H1 (cell line): ENCODE measurements around the gene XPO5. TPM values are rescaled to one million over a fixed set of nuclear protein-coding genes. Genes with fewer than 3 reads are reported as not detected.

Experiments
- CTCF ChIA-PET: fragments of 300-600 bp; sonication (Branson Sonifier 250); formaldehyde crosslinking; loops from one replicate; lab custom pipeline; 2021; ENCODE audit not compliant: partially characterized antibody; lab: Charles Lee
- POLR2A ChIA-PET: fragments of 300-600 bp; sonication (Branson Sonifier 250); formaldehyde crosslinking; loops from one replicate; lab custom pipeline; 2021; ENCODE audit warnings: inconsistent platforms; ENCODE audit not compliant: partially characterized antibody; lab: Charles Lee
- DNase-seq, 2 experiments: peaks; one replicate each; pipeline versions ENCODE4 v3.0.0 to v3.0.0-alpha.2; 2010 to 2022; ENCODE audit warnings: low spot score in 2 of 2, low read depth in 1 of 2, mixed read lengths in 1 of 2
- FAIRE-seq: peaks from 2 replicates; lab custom pipeline; 2011; peaks lifted over from hg19 to GRCh38; lab: Jason Lieb, UNC
- H2AFZ ChIP-seq: 2 replicates; pipeline ENCODE4 v1.8.1; 2012; ENCODE audit warnings: low read length, inconsistent platforms
- H2AK5ac ChIP-seq: 2 replicates; pipeline ENCODE4 v1.6.1; 2013; ENCODE audit warnings: low read depth, low read length
- H2BK120ac ChIP-seq: replicated peaks from 2 replicates; pipeline ENCODE3; 2013; ENCODE audit warnings: low read depth, low read length, inconsistent platforms
- H2BK12ac ChIP-seq: 2 replicates; pipeline ENCODE4 v1.6.1; 2013; ENCODE audit warnings: low read depth, low read length
- H2BK15ac ChIP-seq: 2 replicates; pipeline ENCODE4 v1.6.1; 2013; ENCODE audit warnings: low read length
- H2BK20ac ChIP-seq: 2 replicates; pipeline ENCODE4 v1.6.1; 2013; ENCODE audit warnings: low read length
- H2BK5ac ChIP-seq: 2 replicates; pipeline ENCODE4 v1.6.1; 2013; ENCODE audit warnings: low read depth, low read length
- H3K14ac ChIP-seq: 2 replicates; pipeline ENCODE4 v1.6.1; 2013; ENCODE audit warnings: inconsistent platforms; ENCODE audit not compliant: insufficient read length
- H3K18ac ChIP-seq: 2 replicates; pipeline ENCODE4 v1.6.1; 2013; ENCODE audit warnings: low read length; ENCODE audit errors: extremely low read depth
- H3K23ac ChIP-seq: 2 replicates; pipeline ENCODE4 v1.6.1; 2013; ENCODE audit warnings: inconsistent platforms; ENCODE audit not compliant: insufficient read length
- H3K23me2 ChIP-seq: 2 replicates; pipeline ENCODE4 v1.6.1; 2013; ENCODE audit warnings: low read depth, low read length
- H3K27ac ChIP-seq: 2 replicates; pipeline ENCODE4 v1.6.1; 2011; ENCODE audit warnings: low read depth, low read length, inconsistent platforms
- H3K27me3 ChIP-seq, 4 experiments: replicated peaks in 1 of 4; 1 replicate in 1 of 4; 2 replicates in 3 of 4; pipeline versions ENCODE4 v1.6.1 to v1.8.1; 2011 to 2013; ENCODE audit warnings: low read length in 3 of 4, mild to moderate bottlenecking in 3 of 4, inconsistent platforms in 2 of 4, mixed read lengths in 2 of 4, moderate library complexity in 1 of 4; ENCODE audit not compliant: control insufficient read depth in 3 of 4, insufficient read depth in 3 of 4; ENCODE audit errors: extremely low read depth in 1 of 4
- H3K36me3 ChIP-seq, 4 experiments: 2 replicates each; pipeline versions ENCODE4 v1.6.1 to v1.8.1; 2011 to 2013; ENCODE audit warnings: mild to moderate bottlenecking in 4 of 4, low read length in 3 of 4, moderate library complexity in 2 of 4, control low read depth in 1 of 4, inconsistent platforms in 1 of 4; ENCODE audit not compliant: insufficient read depth in 4 of 4, control insufficient read depth in 2 of 4
- H3K4ac ChIP-seq: replicated peaks from 2 replicates; pipeline ENCODE3; 2013; ENCODE audit warnings: low read length, low read depth, mixed read lengths, inconsistent platforms; ENCODE audit not compliant: insufficient read length
- H3K4me1 ChIP-seq, 4 experiments: replicated peaks in 1 of 4; 1 replicate in 1 of 4; 2 replicates in 3 of 4; pipeline versions ENCODE4 v1.6.1 to v1.8.1; 2011 to 2013; ENCODE audit warnings: low read length in 3 of 4, inconsistent platforms in 2 of 4, mixed read lengths in 1 of 4; ENCODE audit not compliant: insufficient read depth in 4 of 4, control insufficient read depth in 3 of 4
- H3K4me2 ChIP-seq, 2 experiments: 2 replicates each; pipeline versions ENCODE4 v1.6.1 to v1.8.1; 2011 to 2013; ENCODE audit warnings: low read depth in 2 of 2, low read length in 2 of 2, control low read depth in 1 of 2, inconsistent platforms in 1 of 2, mild to moderate bottlenecking in 1 of 2; ENCODE audit not compliant: insufficient read depth in 1 of 2
- H3K4me3 ChIP-seq, 4 experiments: fragments of 200-600, 300-600 bp in 1 of 4; sonication (generic), shearing (Covaris generic), sonication (Bioruptor Twin) in 1 of 4; 2 replicates each; pipeline versions ENCODE4 v1.5.1 to v1.8.1; 2011 to 2016; ENCODE audit warnings: low read length in 4 of 4, low read depth in 3 of 4, control low read depth in 2 of 4, inconsistent platforms in 2 of 4, mild to moderate bottlenecking in 2 of 4, mixed read lengths in 1 of 4, moderate library complexity in 1 of 4; ENCODE audit not compliant: insufficient read depth in 2 of 4; ENCODE audit errors: extremely low read depth in 1 of 4
- H3K56ac ChIP-seq: replicated peaks from 2 replicates; pipeline ENCODE3; 2013; ENCODE audit warnings: low read depth, mild to moderate bottlenecking, mixed read lengths, low read length, inconsistent platforms; ENCODE audit not compliant: insufficient read length
- H3K79me1 ChIP-seq: 2 replicates; pipeline ENCODE4 v1.6.1; 2013; ENCODE audit warnings: low read depth, low read length, control low read depth
- H3K79me2 ChIP-seq, 2 experiments: 2 replicates each; pipeline versions ENCODE4 v1.6.1 to v1.8.1; 2012 to 2013; ENCODE audit warnings: low read length in 2 of 2, mild to moderate bottlenecking in 2 of 2, inconsistent platforms in 1 of 2; ENCODE audit not compliant: insufficient read depth in 2 of 2, control insufficient read depth in 1 of 2
- H3K9ac ChIP-seq, 4 experiments: replicated peaks in 1 of 4; 1 replicate in 1 of 4; 2 replicates in 3 of 4; pipeline versions ENCODE4 v1.6.1 to v1.8.1; 2011 to 2013; ENCODE audit warnings: low read depth in 3 of 4, low read length in 3 of 4, control low read depth in 2 of 4, mild to moderate bottlenecking in 2 of 4, moderate library complexity in 2 of 4, inconsistent platforms in 1 of 4; ENCODE audit errors: extremely low read depth in 1 of 4
- H3K9me3 ChIP-seq, 2 experiments: 2 replicates each; pipeline versions ENCODE4 v1.6.1 to v1.8.1; 2012 to 2013; ENCODE audit warnings: mild to moderate bottlenecking in 2 of 2, moderate library complexity in 2 of 2, control low read depth in 1 of 2, inconsistent platforms in 1 of 2, low read depth in 1 of 2, low read length in 1 of 2, mixed read lengths in 1 of 2; ENCODE audit not compliant: insufficient read depth in 2 of 2
- H4K20me1 ChIP-seq, 2 experiments: replicated peaks in 1 of 2; 2 replicates each; pipeline versions ENCODE3 to v1.8.1; 2011 to 2013; ENCODE audit warnings: inconsistent platforms in 2 of 2, low read length in 2 of 2, mild to moderate bottlenecking in 1 of 2; ENCODE audit not compliant: insufficient read depth in 2 of 2, control insufficient read depth in 1 of 2
- H4K5ac ChIP-seq: 2 replicates; pipeline ENCODE4 v1.6.1; 2013; ENCODE audit warnings: low read length, low read depth, mixed read lengths, inconsistent platforms; ENCODE audit not compliant: insufficient read length
- H4K8ac ChIP-seq: 2 replicates; pipeline ENCODE4 v1.8.0; 2013; ENCODE audit warnings: mild to moderate bottlenecking, moderate library complexity, low read length, inconsistent platforms; ENCODE audit not compliant: insufficient read depth; ENCODE audit errors: extremely low read depth
- H4K91ac ChIP-seq: replicated peaks from 2 replicates; pipeline ENCODE3; 2013; ENCODE audit warnings: low read length, mixed read lengths, inconsistent platforms; ENCODE audit not compliant: insufficient read length
- ASH2L ChIP-seq: fragments of 200-600, 300-600 bp; sonication (generic); IDR thresholded peaks from one replicate; pipeline ENCODE4 v1.7.1; 2017; ENCODE audit warnings: low read length
- CBX5 ChIP-seq: fragments of 300-800, 300-1000 bp; sonication (generic); IDR thresholded peaks from 2 replicates; pipeline ENCODE4 v1.7.1; 2016; ENCODE audit warnings: antibody characterized with exemption, low read length, low read depth
- CHD2 ChIP-seq: IDR thresholded peaks from 2 replicates; pipeline ENCODE4 v1.6.1; 2012; ENCODE audit warnings: low read length, improper control_type of control experiment
- EGR1 ChIP-seq: IDR thresholded peaks from 2 replicates; pipeline ENCODE4 v1.6.1; 2011; ENCODE audit warnings: low read depth, low read length, borderline replicate concordance
- EP300 ChIP-seq, 2 experiments: IDR thresholded peaks; 1 replicate in 1 of 2; 2 replicates in 1 of 2; pipeline ENCODE4 v1.6.1; 2011 to 2012; ENCODE audit warnings: low read depth in 2 of 2, low read length in 2 of 2, mild to moderate bottlenecking in 2 of 2, borderline replicate concordance in 1 of 2, inconsistent platforms in 1 of 2, moderate library complexity in 1 of 2
- EZH2 ChIP-seq: fragments of 200-600 bp; sonication (generic); IDR thresholded peaks from 2 replicates; pipeline ENCODE4 v1.7.1; 2012; ENCODE audit warnings: low read depth, mild to moderate bottlenecking, moderate library complexity, low read length, inconsistent platforms; ENCODE audit not compliant: severe bottlenecking
- KDM5A ChIP-seq: fragments of 200-600 bp; IDR thresholded peaks from 2 replicates; pipeline ENCODE4 v1.7.1; 2012; ENCODE audit warnings: mild to moderate bottlenecking, low read length, inconsistent platforms, mixed read lengths
- POLR2AphosphoS5 ChIP-seq: IDR thresholded peaks from 2 replicates; pipeline ENCODE4 v1.6.1; 2011; ENCODE audit warnings: low read depth, low read length
- SAP30 ChIP-seq: fragments of 300-600 bp; sonication (generic); IDR thresholded peaks from 2 replicates; pipeline ENCODE4 v1.7.1; 2012; ENCODE audit warnings: low read length, moderate library complexity, mild to moderate bottlenecking, inconsistent platforms; ENCODE audit not compliant: insufficient read depth, insufficient replicate concordance
- SUZ12 ChIP-seq: fragments of 200-600 bp; sonication (generic); IDR thresholded peaks from 2 replicates; pipeline ENCODE4 v1.6.1; 2012; ENCODE audit warnings: mild to moderate bottlenecking, inconsistent platforms, low read length, moderate library complexity, mixed read lengths
- WGBS, 2 experiments: shearing (Covaris generic) in 1 of 2; methylation state at CpG; one replicate each; pipeline versions ENCODE4 v1.1.6 to v1.1.7; 2013 to 2015; ENCODE audit warnings: low lambda C conversion rate in 2 of 2, mixed read lengths in 2 of 2, inconsistent platforms in 1 of 2, low coverage in 1 of 2, missing lambda C conversion rate in 1 of 2; ENCODE audit not compliant: insufficient replicate concordance in 2 of 2, insufficient coverage in 1 of 2, insufficient read length in 1 of 2; ENCODE audit errors: extremely low coverage in 1 of 2, missing lambda C conversion rate in 1 of 2; 5-methylcytosine and 5-hydroxymethylcytosine counted together
- polyA plus RNA-seq, 7 experiments: library from polyadenylated mRNA; depleted of rRNA in 3 of 7; stranded (reverse) in 5 of 7; unstranded in 2 of 7; fragments of >200 nt in 5 of 7; fragments of 200-250 nt in 2 of 7; gene quantifications; 1 replicate in 5 of 7; 2 replicates in 1 of 7; 4 replicates in 1 of 7; pipeline versions ENCODE4 v1.2.1 to v1.2.3, GENCODE V29; 2011 to 2013; ENCODE audit warnings: missing spikeins in 2 of 7, mixed read lengths in 2 of 7
- total RNA-seq: library from RNA; stranded (reverse); fragmentation: NEBNext Ultra II Directional; extraction: Animal tissue kit (Norgen Biotek cat#: 25700); gene quantifications from 2 replicates; pipeline ENCODE4 v1.2.1, GENCODE V29; 2021

Gene XPO5
- total and polyA plus RNA-seq, 2 of the 8 experiments (the other 6 are each of a cell fraction or from before 2014, with no cell fraction given): 80.6 to 95.7 TPM

DNA sequence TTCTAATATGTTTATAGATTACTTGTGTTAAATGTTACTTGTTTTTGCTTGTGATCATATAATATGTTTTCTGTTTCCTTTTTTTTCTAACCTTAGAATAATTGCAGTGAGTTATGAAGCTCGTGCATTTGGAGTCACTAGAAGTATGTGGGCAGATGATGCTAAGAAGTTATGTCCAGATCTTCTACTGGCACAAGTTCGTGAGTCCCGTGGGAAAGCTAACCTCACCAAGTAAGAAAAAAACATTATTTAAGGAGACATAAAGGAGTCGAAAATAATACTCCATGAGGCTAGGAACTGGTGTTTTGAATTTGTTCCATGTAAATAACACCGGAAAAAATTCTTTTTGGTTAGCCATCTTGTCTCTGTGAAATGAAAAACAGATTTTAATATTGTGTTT lies 7.1 kb upstream of the XPO5 start:
- no peak for DNase-seq
- peaks cover 3 to 29% (median 14%) of the 10 kb centered on the region in 4 experiments; a peak in 7 of 8 replicates for H3K36me3 ChIP-seq
- H2AFZ ChIP-seq: no peak overlapping the region
- H3K4me2 ChIP-seq: no peak overlapping the region
- H3K23me2 ChIP-seq: no peaks in the 10 kb centered on the region
- H2BK20ac ChIP-seq: no peak overlapping the region
- no peak overlapping the region for H4K8ac ChIP-seq
- no peak overlapping the region for H4K5ac ChIP-seq
- no peak for TF ChIP-seq CBX5
- TF ChIP-seq EGR1: no peak
- TF ChIP-seq SAP30: no peak
- TF ChIP-seq SUZ12: no peak
- no peak for TF ChIP-seq CHD2
- TF ChIP-seq POLR2AphosphoS5: no peak
- no peak for TF ChIP-seq EP300 (IDR thresholded peaks at IDR 0.05; ENCODE audit: borderline replicate concordance in 1 of 2, low read depth in 2 of 2, low read length in 2 of 2)
- TF ChIP-seq ASH2L: no peak
- TF ChIP-seq KDM5A: no peak
- TF ChIP-seq EZH2: no peak
- H2BK12ac ChIP-seq: no peak overlapping the region
- H3K27ac ChIP-seq: no peak overlapping the region
- H3K9me3 ChIP-seq: no peaks in the 10 kb centered on the region
- H3K14ac ChIP-seq: no peak overlapping the region
- no peaks in the 10 kb centered on the region for H3K4me1 ChIP-seq
- H3K9ac ChIP-seq: no peak overlapping the region
- H3K79me1 ChIP-seq: no peaks in the 10 kb centered on the region; the same call in 1 of the 2 replicates
- no peak overlapping the region for H2BK5ac ChIP-seq
- peaks cover 0 to 5% of the 10 kb centered on the region in 2 experiments for H4K20me1 ChIP-seq
- no peak overlapping the region for H4K91ac ChIP-seq
- H3K27me3 ChIP-seq: no peaks in the 10 kb centered on the region
- ChIA-PET CTCF (interaction anchor here (0.7 kb wide), 1 partner anchor 22 kb away, joined by 4 read pairs; no protein-coding TSS in a partner anchor), POLR2A (no interaction called here)
- WGBS, 2 experiments: 87% methylated on average over 5 of the region's 5 CpGs; no CpG with 5 or more reads in 1 of the 2 experiments
- H2BK15ac ChIP-seq: no peak overlapping the region
- no peak overlapping the region for H3K56ac ChIP-seq
- H3K4me3 ChIP-seq: no peak overlapping the region
- FAIRE-seq: no peak
- no peak overlapping the region for H3K23ac ChIP-seq
- H3K18ac ChIP-seq: no peak overlapping the region
- peaks cover 0 to 17% of the 10 kb centered on the region in 2 experiments; a peak in 2 of 4 replicates for H3K79me2 ChIP-seq
- no peak overlapping the region for H3K4ac ChIP-seq
- no peak overlapping the region for H2BK120ac ChIP-seq
- no peak overlapping the region for H2AK5ac ChIP-seq
